ENCODE measurements around the gene DNAJB1.
"Not testable (repeated sequence)": the region's sequence is repeated elsewhere in the genome, so short reads cannot be mapped to it uniquely, and the experiment has no call there.

The DNAJB1 gene

DNA sequence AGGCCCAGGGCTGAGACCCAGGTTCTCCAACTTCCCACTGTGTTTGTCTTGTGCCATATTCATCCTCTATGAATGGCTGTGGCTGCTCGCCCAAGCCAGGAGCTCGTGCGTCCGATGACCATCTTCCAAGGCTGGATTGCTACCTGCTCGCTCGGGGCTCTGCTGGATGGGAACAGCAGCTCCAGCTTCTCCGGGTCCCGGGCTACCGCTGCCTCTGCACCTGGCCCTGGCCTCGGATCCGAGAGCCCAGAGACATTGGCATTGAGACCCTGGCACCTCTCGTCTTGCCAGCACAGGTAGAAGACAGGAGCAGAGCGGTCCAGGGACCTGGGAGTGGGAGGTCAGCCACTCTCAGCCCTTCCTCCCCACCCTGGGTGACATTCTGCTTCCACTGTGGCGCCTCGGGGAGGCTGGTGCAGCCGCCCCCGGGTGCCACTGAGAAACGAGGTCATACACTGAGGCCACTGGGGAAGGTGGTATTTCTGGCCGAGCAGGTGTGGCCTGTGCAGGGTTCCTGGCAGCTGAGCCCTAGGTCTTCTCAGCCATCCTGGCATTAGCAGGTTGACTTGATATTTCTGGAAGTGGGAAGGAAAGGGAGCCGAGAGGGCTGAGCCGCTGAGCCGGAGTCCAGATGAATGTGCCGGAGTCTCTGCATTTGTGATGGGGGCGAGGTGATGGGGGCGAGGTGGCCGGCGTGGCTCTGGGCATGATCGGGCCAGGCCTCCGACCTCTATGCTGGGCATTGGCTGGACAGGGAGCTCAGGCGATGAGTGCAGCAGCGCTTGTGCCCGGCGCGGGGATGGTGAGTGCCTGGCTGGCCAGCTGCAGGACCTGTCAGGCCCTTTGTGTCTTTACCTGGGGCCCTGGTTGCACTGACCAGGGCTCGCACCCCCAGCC lies 35.1 kb upstream of the DNAJB1 start:
- DNase-seq = no peak

DNA sequence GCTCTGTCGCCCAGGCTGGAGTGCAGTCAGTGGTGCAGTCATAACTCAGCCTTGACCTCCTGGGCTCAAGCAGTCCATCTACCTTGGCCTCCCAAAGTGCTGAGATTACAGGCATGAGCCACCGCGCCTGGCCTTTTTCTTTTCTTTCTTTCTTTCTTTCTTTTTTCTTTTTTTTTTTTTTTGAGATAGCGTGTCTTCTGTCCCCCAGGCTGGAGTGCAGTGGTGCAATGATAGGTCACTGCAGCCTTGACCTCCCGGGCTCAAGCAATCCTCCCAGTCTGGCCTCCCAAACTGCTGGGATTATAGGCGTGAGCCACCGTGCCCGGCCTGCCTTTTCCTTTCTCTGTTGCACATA lies 33.8 kb upstream of the DNAJB1 start:
- DNase-seq = not testable (repeated sequence)

DNA sequence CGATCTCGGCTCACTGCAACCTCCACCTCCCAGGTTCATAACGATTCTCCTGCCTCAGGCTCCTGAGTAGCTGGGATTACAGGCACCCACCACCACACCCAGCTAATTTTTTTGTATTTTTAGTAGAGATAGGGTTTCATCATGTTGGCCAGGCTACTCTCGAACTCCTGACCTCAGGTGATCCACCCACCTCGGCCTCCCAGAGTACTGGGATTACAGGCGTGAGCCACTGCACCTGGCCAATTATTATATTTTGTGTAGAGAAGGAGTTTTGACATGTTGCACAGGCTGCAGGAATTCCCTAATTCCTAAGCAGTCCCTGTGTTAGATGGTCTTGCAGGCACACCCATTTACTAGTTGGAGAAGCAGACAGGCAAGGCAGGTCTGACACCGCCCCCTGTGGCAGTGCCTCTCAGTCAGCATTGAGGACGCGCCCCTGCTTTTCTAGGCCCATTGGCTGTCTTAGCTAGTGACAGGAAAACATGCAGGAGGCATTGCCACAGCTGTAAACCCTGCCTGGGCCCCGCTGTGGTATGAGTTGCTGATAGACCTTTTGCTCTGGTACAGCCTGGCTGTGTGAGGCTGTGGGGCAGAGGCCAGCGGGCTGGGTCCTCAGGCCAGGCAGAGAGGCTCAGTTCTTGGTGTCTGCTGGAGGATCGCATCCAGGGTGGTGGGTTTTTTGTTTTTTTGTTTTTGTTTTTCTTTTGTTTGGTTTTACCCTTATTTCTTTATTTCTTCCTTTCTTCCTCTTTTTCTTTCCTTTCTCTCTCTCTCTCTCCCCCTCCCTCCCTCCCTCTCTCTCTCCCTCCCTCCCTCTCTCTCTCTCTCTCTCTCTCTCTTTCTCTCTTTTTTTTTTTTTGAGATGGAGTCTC lies 33.2 kb upstream of the DNAJB1 start:
- DNase-seq = peak in 21 of 51 donors; percentile 13 to 60 (median 29)

DNA sequence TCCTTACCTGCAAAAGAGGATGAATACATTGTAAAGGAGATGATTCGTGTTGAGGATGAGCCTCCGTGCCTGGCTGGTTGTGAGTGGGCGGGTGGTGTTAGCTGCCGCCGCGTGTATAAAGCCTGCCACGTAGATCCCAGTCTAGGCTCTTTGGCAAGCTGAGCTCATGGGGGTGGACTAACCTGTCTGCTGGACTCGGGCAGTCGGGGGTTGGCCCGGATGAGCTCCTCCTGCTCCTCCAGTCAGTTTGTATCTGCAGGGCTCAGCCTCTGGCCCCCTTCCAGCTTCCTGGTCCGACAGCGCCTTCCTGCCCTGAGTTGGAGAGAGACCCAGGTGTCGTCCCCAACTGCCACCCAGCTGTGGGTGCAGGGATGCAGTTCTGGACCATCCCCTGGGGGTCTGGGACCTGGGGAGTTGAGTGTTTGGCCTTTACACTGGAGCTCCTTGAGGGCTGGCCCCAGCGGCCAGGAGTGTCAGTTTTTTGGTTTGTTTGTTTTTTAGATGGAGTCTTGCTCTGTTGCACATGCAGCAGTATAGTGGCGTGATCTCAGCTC lies 32.1 kb upstream of the DNAJB1 start:
- peak in 2 of 51 donors; percentile 23 to 38 for DNase-seq

DNA sequence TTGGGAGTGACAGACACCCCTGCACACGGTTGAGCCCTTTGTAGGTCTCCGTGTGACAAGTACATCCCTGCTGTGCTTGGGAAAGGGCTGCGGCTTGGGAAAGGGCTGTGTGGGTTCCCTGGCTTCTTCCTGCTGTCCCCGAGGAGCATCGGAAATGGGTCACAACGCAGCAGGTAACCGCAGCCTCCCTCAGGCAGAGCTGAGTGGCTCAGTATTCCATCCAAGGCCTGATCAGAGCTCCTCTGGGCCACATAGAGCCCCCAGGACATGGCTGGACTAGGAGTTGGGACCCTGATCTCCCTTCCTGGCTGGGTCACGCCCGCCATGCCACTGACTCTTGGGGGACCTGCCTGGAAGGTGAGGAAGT lies 27.5 kb upstream of the DNAJB1 start:
- peak in 1 of 51 donors; percentile 61 for DNase-seq

DNA sequence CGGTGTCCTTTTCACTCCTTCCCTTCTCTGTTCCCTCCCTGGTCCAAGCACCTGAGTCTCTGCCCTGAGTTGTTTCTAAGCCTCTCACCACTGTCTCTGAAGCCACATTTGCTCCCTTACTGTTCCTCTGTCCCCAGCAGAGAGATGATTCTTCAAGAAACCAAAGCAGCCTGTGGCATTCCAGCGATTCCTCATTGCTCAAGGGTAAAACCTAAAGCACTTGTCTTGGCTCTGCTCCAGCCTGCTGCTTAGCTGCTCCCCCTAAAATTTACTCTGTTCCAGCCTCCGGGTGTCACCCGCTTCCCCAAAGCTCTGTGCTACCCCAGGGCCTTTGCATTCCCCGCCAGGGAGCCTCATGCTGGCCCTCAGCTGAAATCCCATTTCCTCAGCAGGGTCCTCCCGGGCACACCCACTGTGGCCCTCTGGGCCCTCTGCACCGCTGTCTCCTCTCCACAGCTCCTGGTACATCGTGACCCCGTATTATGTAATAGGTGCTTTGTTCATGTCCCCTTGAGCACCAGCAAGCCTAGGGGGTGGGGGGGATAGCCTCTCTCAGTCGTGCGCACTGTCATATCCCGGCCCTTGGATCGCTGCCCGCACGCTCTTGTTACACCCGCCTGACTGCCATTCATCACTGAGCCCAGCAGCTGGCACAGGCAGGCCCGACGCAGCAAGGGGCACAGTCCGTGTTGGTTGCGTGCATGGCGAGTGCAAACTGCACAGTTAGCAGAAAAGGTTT lies 26.9 kb upstream of the DNAJB1 start:
- peak; percentile 37 to 97 (median 91) for DNase-seq

DNA sequence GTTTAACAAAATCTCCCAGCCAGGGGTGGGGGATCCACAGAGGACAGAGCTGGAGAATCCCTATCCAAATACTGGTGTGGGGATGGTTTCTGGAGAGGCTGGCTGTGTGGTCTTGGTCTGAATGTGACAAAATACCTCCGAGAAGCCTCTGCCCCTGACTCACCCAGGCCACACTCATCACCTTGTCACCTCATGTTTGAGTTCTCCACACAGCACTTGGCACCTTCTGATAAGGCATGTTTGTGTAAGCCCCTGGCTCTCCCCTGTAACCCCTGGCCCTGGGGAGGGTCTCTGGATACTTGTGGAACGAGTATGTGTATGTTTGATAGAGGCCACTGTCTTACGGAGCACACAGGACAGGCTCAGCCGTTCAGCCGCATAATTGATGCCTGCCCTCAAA lies 25.9 kb upstream of the DNAJB1 start:
- DNase-seq = peak in 2 of 51 donors; percentile 4 to 25

DNA sequence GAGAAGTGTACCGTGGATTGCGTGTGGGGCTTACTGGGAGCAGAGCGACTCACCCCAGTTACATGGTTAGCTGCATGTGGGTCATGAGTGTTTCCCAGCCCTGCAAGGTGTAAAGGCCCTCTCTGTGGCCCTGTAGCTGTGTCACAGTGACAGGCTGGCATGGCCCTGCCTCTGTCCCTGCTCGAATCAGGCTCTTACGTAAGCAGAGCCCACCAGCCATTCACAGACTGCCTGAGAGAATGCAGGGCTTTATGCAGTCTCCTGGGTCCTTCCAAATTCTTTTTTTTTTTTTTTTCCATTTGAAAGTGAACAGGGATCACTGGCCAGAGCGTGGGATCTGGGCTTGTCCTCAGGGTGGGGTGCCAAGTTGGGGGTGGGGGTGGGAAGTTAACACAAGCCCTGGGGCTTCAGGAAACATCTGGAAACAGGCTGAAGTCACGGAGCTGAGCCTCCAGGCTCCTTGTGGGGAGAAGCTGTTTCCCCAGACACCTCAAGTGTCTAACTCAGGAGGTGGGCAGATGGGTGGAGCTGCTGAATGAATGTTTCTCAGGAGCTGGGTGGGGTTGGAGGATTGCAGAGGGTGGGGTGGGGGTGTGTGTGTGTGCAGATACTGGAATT lies 24.6 kb upstream of the DNAJB1 start:
- DNase-seq = peak in 24 of 51 donors; percentile 11 to 78 (median 48)

DNA sequence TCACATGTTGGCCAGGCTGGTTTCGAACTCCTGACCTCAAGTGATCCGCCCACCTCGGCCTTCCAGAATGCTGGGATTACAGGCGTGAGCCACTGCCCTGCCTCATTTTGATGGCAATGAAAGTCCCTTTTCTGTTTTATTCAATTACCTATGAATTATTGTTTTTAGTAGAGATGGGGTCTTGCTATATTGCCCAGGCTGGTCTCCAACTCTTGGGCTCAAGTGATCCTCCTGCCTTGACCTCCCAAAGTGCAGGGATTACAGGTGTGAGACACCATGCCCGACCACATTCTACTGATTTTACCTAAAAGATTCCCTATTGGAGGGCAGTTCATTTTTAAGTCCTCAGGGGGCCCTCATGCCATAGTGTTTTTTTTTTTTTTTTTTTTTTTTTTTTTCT lies 23.8 kb upstream of the DNAJB1 start:
- DNase-seq = not testable (repeated sequence)

DNA sequence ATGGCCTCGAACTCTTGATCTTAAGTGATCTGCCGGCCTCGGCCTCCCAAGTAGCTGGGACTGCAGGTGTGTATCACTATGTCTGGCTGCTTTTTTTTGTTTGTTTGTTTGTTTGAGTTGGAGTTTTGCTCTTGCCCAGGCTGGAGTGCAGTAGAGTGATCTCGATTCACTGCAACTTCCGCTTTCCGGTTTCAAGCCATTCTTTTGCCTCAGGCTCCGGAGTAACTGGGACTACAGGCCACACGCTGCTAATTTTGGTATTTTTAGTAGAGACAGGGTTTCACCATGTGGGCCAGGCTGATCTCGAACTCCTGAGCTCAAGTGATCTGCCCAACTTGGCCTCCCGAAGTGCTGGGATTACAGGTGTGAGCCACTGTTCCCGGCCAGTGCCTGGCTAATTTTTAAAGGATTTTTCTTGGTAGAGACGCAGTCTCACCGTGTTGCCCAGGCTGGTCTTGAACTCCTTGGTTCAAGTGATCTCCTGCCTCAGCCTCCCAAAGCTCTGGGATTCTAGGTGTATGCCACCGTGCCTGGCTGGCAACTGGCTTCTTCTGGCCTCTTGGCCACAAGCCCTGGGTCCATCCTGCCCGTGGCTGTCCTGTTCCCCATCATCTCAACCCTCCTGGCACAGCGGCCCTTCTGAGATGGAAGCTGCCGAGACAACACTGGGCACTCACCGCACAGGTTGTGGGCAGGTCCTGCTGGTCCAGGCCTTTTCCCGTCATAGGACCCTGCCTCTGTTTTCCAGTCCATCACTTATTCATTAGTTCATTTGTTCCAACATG lies 22.7 kb upstream of the DNAJB1 start:
- no peak for DNase-seq

DNA sequence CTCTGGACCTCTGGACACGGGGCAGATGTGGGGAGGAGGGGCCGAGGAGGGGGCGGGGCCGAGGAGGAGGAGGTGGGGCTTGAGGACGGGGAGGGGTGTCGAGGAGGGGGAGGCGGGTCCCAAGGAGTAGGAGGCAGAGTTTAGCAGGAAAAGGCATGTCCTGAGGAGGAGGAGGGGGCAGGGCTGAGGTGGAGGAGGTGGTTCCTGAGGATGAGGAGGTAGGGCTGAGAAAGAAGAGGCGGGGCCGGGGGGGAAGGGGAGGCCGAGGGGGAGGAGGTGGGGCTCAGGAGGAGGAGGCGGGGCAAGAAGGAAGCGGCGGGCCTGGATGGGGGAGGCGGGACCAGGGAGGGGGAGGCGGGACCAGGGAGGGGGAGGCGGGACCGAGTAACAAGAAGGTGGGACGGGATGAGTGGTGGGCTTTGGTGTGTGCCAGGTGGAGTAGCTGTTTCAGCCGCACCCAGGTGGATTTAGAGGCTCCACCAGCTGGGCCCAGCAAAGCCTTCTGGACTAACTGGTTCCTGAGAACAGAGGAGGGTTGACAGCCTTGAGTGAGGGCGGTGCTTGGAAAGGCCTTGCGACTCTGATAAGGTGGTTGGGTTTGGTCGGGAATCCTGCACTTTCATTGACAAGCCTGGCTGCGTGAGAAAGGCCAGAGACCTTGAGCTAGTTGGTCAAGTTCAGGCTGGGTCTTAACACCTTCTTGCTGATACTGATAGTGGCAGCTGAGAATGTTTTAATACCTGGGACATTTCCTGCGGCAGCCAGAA lies 18.9 kb upstream of the DNAJB1 start:
- peak in 7 of 51 donors; percentile 17 to 54 (median 36) for DNase-seq

DNA sequence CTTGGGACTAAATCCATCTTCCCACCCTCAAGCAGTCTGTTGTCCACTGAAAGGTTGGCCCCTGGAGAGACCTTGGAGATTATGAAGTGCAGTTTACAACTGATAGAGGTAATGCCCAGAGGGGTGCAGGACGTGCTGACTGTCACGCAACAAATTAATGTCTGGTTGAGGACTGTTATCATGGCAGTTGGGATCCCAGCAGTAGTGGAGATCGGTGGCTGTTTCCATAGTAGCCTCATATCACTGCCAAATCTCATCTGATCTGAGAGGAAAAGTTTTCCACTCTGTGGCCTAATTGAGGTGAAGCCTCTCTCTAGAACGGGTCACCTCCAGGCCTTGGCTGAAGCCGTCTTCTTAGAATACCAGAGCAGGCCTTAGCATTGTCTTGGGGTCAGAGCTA lies 15.3 kb upstream of the DNAJB1 start:
- no peak for DNase-seq

DNA sequence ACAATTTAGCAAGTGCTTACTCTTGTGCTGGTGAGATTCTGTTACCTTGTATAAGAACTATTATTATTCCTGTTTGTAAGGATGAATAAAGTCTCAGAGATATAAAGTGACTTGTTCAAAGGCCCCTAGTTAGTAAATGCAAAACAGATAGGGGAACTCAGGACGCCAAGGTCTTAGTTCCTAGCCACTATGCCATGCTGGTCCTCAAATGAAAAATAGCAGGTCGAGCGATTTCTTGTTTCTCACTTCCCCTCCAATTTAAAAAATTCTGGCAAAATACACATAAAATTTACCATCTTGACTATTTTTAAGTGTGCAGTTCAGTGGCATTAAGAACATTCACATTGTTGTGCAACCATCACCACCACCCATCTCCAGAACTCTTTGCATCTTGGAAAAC lies 12.3 kb upstream of the DNAJB1 start:
- DNase-seq = no peak

DNA sequence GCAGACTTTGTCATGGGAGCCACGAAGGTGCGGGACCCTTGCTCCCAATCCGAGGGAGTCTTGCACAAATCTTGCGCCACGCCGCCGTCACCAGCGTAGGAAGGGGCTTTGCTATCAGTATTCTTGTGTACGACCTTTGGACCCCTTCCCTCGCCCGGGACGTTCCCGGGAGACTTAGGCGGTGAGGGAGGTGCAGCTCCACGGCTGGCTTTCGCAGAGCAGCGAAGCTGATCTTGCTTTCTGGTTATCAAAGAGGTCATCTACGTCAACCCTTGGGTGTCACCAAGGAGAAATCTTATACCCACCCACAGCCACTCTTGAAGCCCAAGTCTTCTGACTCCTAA lies 11.8 kb upstream of the DNAJB1 start:
- peak in 3 of 51 donors; percentile 55 to 72 (median 64) for DNase-seq

DNA sequence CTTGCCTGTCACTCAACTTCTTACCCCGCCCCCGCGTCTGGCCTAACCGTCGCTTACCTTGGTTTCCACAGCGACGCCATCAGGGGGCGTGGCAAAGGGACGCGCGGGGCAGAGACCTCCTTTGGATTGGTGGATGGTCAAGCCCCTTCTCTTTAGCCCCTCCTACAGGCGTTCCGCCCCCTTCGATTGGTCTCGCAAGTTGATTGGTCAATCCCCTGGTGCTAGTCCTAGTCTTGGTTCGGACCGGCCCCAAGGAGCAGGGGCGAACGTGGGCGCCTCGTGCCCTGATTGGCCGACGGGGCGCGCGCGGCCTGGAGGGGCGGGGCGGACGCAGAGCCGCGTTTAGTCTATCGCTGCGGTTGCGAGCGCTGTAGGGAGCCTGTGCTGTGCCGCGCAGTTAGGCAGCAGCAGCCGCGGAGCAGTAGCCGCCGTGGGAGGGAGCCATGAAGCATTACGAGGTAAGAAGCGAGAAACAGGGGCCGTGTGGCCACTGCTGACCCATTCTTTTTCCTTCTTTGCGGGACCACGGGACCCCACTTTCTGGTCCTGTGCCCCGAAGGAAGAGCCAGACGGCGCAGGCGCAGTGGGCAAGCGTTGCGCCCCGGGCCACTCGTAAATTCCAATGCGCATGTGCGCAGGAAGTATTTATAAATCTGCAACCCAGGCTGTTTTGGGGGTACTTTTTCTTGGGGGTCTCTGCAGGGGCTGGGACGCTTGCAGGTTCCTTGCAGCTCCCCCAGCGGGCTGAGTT lies 11.2 kb upstream of the DNAJB1 start, which contains the start of gene TECR:
Gene TECR (plus strand): TSS at position 341 of the 751 bp plus-strand sequence. CDS start 103 bp downstream, at position 444.
- DNase-seq = peak; percentile 93 to 100 (median 99)

DNA sequence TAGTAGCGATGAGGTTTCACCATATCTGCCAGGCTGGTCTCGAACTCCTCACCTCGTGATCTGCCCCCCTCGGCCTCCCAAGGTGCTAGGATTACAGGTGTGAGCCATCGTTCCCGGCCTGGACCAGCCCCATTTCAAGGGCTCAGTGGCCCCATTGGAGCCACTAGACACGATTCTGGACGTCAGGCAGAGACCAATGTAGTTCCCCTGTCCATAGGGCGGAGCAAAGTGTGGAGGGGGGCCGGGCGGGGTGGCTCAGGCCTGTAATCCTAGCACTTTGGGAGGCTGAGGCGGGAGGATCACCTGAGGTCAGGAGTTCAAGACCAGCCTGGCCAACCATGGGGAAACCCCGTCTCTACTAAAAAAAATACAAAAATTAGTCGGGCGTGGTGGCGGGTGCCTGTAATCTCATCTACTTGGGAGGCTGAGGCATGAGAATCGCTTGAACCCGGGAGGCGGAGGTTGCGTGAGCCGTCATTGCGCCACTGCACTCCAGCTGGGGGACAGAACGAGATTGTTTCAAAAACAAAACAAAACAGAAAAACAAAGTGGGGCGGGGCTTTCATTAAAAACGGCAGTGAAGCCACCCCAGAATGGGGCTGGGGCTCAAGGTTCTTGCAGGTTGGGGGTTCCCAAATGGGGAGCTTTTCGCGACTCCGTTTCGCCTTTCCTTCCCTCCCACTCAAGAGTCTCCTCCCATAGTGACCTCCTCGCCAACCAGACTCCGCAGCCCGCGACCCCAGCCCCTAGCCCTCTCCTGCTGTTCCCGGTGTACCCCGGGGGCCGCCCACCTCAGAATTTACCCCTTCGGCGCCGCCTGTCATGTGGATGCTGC lies 10.4 kb upstream of the DNAJB1 start:
- no peak for DNase-seq

DNA sequence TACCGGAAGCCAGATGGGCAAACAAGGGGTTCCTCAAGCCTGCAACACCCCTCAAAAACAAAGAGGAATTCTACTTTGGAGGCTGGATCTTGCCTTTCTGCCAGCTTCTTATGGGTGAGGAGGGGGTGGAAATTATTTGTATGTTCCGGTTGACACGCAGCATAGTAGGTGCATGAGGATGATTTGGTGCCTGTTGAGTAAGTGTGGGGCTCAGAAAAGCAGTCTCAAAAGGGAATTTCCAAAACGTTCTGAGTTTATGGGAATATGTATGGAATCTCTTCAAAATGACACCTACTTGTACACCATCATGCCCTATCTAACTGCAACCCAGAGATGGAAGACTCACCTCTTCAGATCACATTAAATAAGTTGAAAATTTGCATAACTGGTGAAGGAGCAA lies 8.2 kb upstream of the DNAJB1 start:
- no peak for DNase-seq

DNA sequence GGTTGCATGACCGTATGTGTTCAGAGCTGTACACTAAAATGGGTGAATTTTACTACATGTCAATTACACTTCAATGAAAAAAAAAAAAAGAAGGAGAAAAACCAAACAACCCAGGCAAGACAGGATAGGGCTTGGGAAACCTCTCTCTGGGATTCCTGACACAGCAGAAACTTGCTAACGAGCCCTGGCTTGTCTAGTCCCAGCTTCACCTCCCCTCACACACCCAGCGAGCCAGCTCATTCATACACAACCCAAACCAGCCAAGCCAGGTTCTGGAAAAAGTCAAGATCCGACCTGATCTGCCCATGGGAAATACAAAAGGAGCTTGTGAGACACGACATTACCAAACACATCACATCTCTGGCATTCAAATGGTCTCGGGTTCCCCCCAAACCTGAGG lies 7.5 kb upstream of the DNAJB1 start:
- DNase-seq = peak in 2 of 51 donors; percentile 16 to 17
